GM21447 (cell line): ENCODE data around the gene ABCC9.
"Not testable (repeated sequence)": the region's sequence is repeated elsewhere in the genome, so short reads cannot be mapped to it uniquely, and the experiment has no call there.

Source experiments
- ATAC-seq: cut with Tn5 transposase; IDR thresholded peaks from one replicate; pipeline ENCODE4 v1.9.1; 2021; ENCODE audit not compliant: unreplicated experiment

The ABCC9 gene

GRCh38 chr12:21934173-21934572 is 7.1 kb downstream of the ABCC9 start:
- no peak for ATAC-seq

- ATAC-seq, result no peak
Observed at GRCh38 chr12:21933656-21934055, 7.6 kb downstream of the ABCC9 start.

GRCh38 chr12:21929972-21930371 is 11.3 kb downstream of the ABCC9 start:
- not testable (repeated sequence) for ATAC-seq

- ATAC-seq, result no peak
Observed at GRCh38 chr12:21925296-21925913, 15.8 kb downstream of the ABCC9 start.

- ATAC-seq, result no peak
Observed at GRCh38 chr12:21921436-21921835, 19.8 kb downstream of the ABCC9 start.

GRCh38 chr12:21918456-21918855 is 22.8 kb downstream of the ABCC9 start:
- ATAC-seq, result no peak

GRCh38 chr12:21913823-21914222 is 27.4 kb downstream of the ABCC9 start:
- ATAC-seq, result no peak

GRCh38 chr12:21912318-21912717 is 28.9 kb downstream of the ABCC9 start:
- ATAC-seq, result no peak

GRCh38 chr12:21911832-21912231 is 29.4 kb downstream of the ABCC9 start:
- no peak for ATAC-seq

GRCh38 chr12:21910657-21911056 is 30.6 kb downstream of the ABCC9 start:
- no peak for ATAC-seq

GRCh38 chr12:21907948-21908837 is 33.0 kb downstream of the ABCC9 start:
- no peak for ATAC-seq

- no peak for ATAC-seq
Observed at GRCh38 chr12:21906919-21907493, 34.2 kb downstream of the ABCC9 start.

GRCh38 chr12:21899532-21899931 is 41.7 kb downstream of the ABCC9 start:
- not testable (repeated sequence) for ATAC-seq

- ATAC-seq, result no peak
Observed at GRCh38 chr12:21895651-21896050, 45.6 kb downstream of the ABCC9 start.

- no peak for ATAC-seq
Observed at GRCh38 chr12:21894792-21895595, 46.2 kb downstream of the ABCC9 start.

GRCh38 chr12:21893924-21894323 is 47.3 kb downstream of the ABCC9 start:
- no peak for ATAC-seq

- no peak for ATAC-seq
Observed at GRCh38 chr12:21892341-21892740, 48.9 kb downstream of the ABCC9 start.

GRCh38 chr12:21891751-21892217 is 49.4 kb downstream of the ABCC9 start:
- no peak for ATAC-seq

- ATAC-seq, result no peak
Observed at GRCh38 chr12:21888276-21888863, 52.9 kb downstream of the ABCC9 start.

- ATAC-seq, result no peak
Observed at GRCh38 chr12:21884936-21885335, 56.3 kb downstream of the ABCC9 start.

GRCh38 chr12:21882635-21883034 is 58.6 kb downstream of the ABCC9 start:
- ATAC-seq, result no peak
